GM21360 (cell line): ENCODE measurements around the gene BDKRB1.

Experiments
- ATAC-seq: cut with Tn5 transposase; IDR thresholded peaks from one replicate; pipeline ENCODE4 v1.9.1; 2021; ENCODE audit warnings: mild to moderate bottlenecking, moderate library complexity; ENCODE audit not compliant: unreplicated experiment

The BDKRB1 gene

GRCh38 chr14:96260341-96260821 is 4.4 kb downstream of the BDKRB1 start:
- ATAC-seq, result no peak

- ATAC-seq, result no peak
Measured at GRCh38 chr14:96261053-96261452, 5.0 kb downstream of the BDKRB1 start.

GRCh38 chr14:96261772-96262655 is 6.0 kb downstream of the BDKRB1 start:
- no peak for ATAC-seq

GRCh38 chr14:96263347-96264199 is 7.6 kb downstream of the BDKRB1 start:
- ATAC-seq, result no peak

GRCh38 chr14:96264200-96264553 is 8.2 kb downstream of the BDKRB1 start:
- no peak for ATAC-seq

GRCh38 chr14:96264853-96265252 is 8.8 kb downstream of the BDKRB1 start:
- ATAC-seq, result no peak

- ATAC-seq, result no peak
Measured at GRCh38 chr14:96265383-96266095, 9.5 kb downstream of the BDKRB1 start.

- ATAC-seq, result no peak
Measured at GRCh38 chr14:96267336-96267735, 11.3 kb downstream of the BDKRB1 start.

GRCh38 chr14:96267916-96268315 is 11.9 kb downstream of the BDKRB1 start:
- ATAC-seq, result no peak

- no peak for ATAC-seq
Measured at GRCh38 chr14:96268431-96269358, 12.7 kb downstream of the BDKRB1 start.

GRCh38 chr14:96269359-96269710 is 13.3 kb downstream of the BDKRB1 start:
- ATAC-seq, result no peak

GRCh38 chr14:96270565-96271420 is 14.8 kb downstream of the BDKRB1 start:
- no peak for ATAC-seq

- ATAC-seq, result no peak
Measured at GRCh38 chr14:96271421-96271762, 15.4 kb downstream of the BDKRB1 start.

- ATAC-seq, result no peak
Measured at GRCh38 chr14:96272777-96273473, 16.9 kb downstream of the BDKRB1 start.

- ATAC-seq, result no peak
Measured at GRCh38 chr14:96273629-96274028, 17.6 kb downstream of the BDKRB1 start.

GRCh38 chr14:96274122-96274521 is 18.1 kb downstream of the BDKRB1 start:
- ATAC-seq, result no peak

- ATAC-seq, result no peak
Measured at GRCh38 chr14:96274543-96274942, 18.5 kb downstream of the BDKRB1 start.

- no peak for ATAC-seq
Measured at GRCh38 chr14:96275177-96276112, 19.4 kb downstream of the BDKRB1 start.
